ENCODE data around the gene RSPH1.

- TF ChIP-seq CTCF (IDR thresholded peaks at IDR 0.05) (no peak), POLR2A (IDR thresholded peaks at IDR 0.05) (peak; percentile 65)
Observed at GRCh38 chr21:42496120-42496838, at the start of gene RSPH1.
